ENCODE data around the gene ACVR2B. TPM values are rescaled to one million over a fixed set of nuclear protein-coding genes. Genes with fewer than 3 reads are reported as not detected.

Gene ACVR2B
- total RNA-seq, 1 donor from 2014 or later: 6.6 TPM

- Histone ChIP-seq H3K4me1 (peaks cover 5% of the 10 kb centered on the region), H3K4me3 (no peak overlapping the region), H3K9me3 (peaks cover 12% of the 10 kb centered on the region), H3K27ac (no peak overlapping the region), H3K36me3 (no peaks in the 10 kb centered on the region), H3K27me3 (no peaks in the 10 kb centered on the region)
- intact Hi-C loops (cut with DNase I): no loop called here
- ATAC-seq (no peak), DNase-seq (no peak)
- no peak for TF ChIP-seq CTCF (IDR thresholded peaks at IDR 0.05)
Observed at GRCh38 chr3:38469852-38470251, 16.2 kb downstream of the ACVR2B start.

- peaks cover 5% of the 10 kb centered on the region for H3K4me1 ChIP-seq
- intact Hi-C loops (cut with DNase I): no loop called here
- no peaks in the 10 kb centered on the region for H3K36me3 ChIP-seq
- no peak for ATAC-seq
- TF ChIP-seq CTCF (IDR thresholded peaks at IDR 0.05): no peak
- H3K27ac ChIP-seq: no peak overlapping the region
- H3K9me3 ChIP-seq: peaks cover 12% of the 10 kb centered on the region
- no peaks in the 10 kb centered on the region for H3K27me3 ChIP-seq
- no peak overlapping the region for H3K4me3 ChIP-seq
- no peak for DNase-seq
Observed at GRCh38 chr3:38471260-38471857, 17.7 kb downstream of the ACVR2B start.

- peaks cover 5% of the 10 kb centered on the region for H3K4me1 ChIP-seq
- intact Hi-C loops (cut with DNase I): no loop called here
- H3K27me3 ChIP-seq: no peaks in the 10 kb centered on the region
- H3K27ac ChIP-seq: no peak overlapping the region
- H3K36me3 ChIP-seq: no peaks in the 10 kb centered on the region
- TF ChIP-seq CTCF (IDR thresholded peaks at IDR 0.05): no peak
- H3K9me3 ChIP-seq: peaks cover 12% of the 10 kb centered on the region
- DNase-seq: no peak
- ATAC-seq: peak; percentile 45
- no peak overlapping the region for H3K4me3 ChIP-seq
Observed at GRCh38 chr3:38472342-38472741, 18.7 kb downstream of the ACVR2B start.

GRCh38 chr3:38473229-38473628, 19.5 kb downstream of the ACVR2B start:
- Histone ChIP-seq H3K27ac (no peak overlapping the region), H3K4me1 (peaks cover 5% of the 10 kb centered on the region), H3K4me3 (no peak overlapping the region), H3K27me3 (no peaks in the 10 kb centered on the region), H3K36me3 (no peaks in the 10 kb centered on the region), H3K9me3 (peaks cover 12% of the 10 kb centered on the region)
- DNase-seq: no peak
- intact Hi-C loops (cut with DNase I): no loop called here
- TF ChIP-seq CTCF (IDR thresholded peaks at IDR 0.05): no peak
- ATAC-seq: no peak

GRCh38 chr3:38474928-38475605, 21.4 kb downstream of the ACVR2B start:
- no peak for DNase-seq
- H3K4me1 ChIP-seq: peaks cover 5% of the 10 kb centered on the region
- no peak overlapping the region for H3K4me3 ChIP-seq
- no peak for ATAC-seq
- peaks cover 11% of the 10 kb centered on the region for H3K36me3 ChIP-seq
- no peaks in the 10 kb centered on the region for H3K27me3 ChIP-seq
- no peak overlapping the region for H3K27ac ChIP-seq
- peaks cover 1% of the 10 kb centered on the region for H3K9me3 ChIP-seq
- intact Hi-C loops (cut with DNase I): loop anchor here (5.0 kb wide), 1 partner anchor 128 kb away; the partner anchor contains the start of gene XYLB
- no peak for TF ChIP-seq CTCF (IDR thresholded peaks at IDR 0.05)
